Measurements from ENCODE around the gene ZNF724.
"Not testable (repeated sequence)": the region's sequence is repeated elsewhere in the genome, so short reads cannot be mapped to it uniquely, and the experiment has no call there.

Gene ZNF724

GRCh38 chr19:23249911-23250649, at the start of gene ZNF724:
Gene ZNF724, minus strand, starts transcription at chr19:23250394. Its CDS starts 152 bp downstream, at chr19:23250242.
- in situ Hi-C loops (cut with HindIII; ENCODE audit: low pct_ligation_motif_present, low pct_unique_long_range_greater_than_20kb, low sequenced_read_pairs) = no loop called here
- DNase-seq = peak; percentile 96

GRCh38 chr19:23294141-23294540, 43.9 kb upstream of the ZNF724 start:
- DNase-seq = no peak
- in situ Hi-C loops (cut with HindIII; ENCODE audit: low pct_ligation_motif_present, low pct_unique_long_range_greater_than_20kb, low sequenced_read_pairs) = no loop called here

- DNase-seq; in situ Hi-C loops (cut with HindIII; ENCODE audit: low pct_ligation_motif_present, low pct_unique_long_range_greater_than_20kb, low sequenced_read_pairs): not testable (repeated sequence)
These were observed 39.8 kb upstream of the ZNF724 start for GRCh38 chr19:23289966-23290365.

GRCh38 chr19:23287620-23288019, 37.4 kb upstream of the ZNF724 start:
- in situ Hi-C loops (cut with HindIII; ENCODE audit: low pct_ligation_motif_present, low pct_unique_long_range_greater_than_20kb, low sequenced_read_pairs) = no loop called here
- no peak for DNase-seq

- peak; percentile 8 for DNase-seq
- in situ Hi-C loops (cut with HindIII; ENCODE audit: low pct_ligation_motif_present, low pct_unique_long_range_greater_than_20kb, low sequenced_read_pairs) = no loop called here
These were observed 36.3 kb upstream of the ZNF724 start for GRCh38 chr19:23286477-23286876.

- in situ Hi-C loops (cut with HindIII; ENCODE audit: low pct_ligation_motif_present, low pct_unique_long_range_greater_than_20kb, low sequenced_read_pairs) = no loop called here
- no peak for DNase-seq
These were observed 35.8 kb upstream of the ZNF724 start for GRCh38 chr19:23285948-23286347.

GRCh38 chr19:23285326-23285725, 35.1 kb upstream of the ZNF724 start:
- in situ Hi-C loops (cut with HindIII; ENCODE audit: low pct_ligation_motif_present, low pct_unique_long_range_greater_than_20kb, low sequenced_read_pairs); DNase-seq: not testable (repeated sequence)

GRCh38 chr19:23283925-23284324, 33.7 kb upstream of the ZNF724 start:
- peak; percentile 39 for DNase-seq
- in situ Hi-C loops (cut with HindIII; ENCODE audit: low pct_ligation_motif_present, low pct_unique_long_range_greater_than_20kb, low sequenced_read_pairs) = no loop called here

GRCh38 chr19:23281663-23282276, 31.6 kb upstream of the ZNF724 start:
- in situ Hi-C loops (cut with HindIII; ENCODE audit: low pct_ligation_motif_present, low pct_unique_long_range_greater_than_20kb, low sequenced_read_pairs) = no loop called here

GRCh38 chr19:23278118-23278517, 27.9 kb upstream of the ZNF724 start:
- DNase-seq; in situ Hi-C loops (cut with HindIII; ENCODE audit: low pct_ligation_motif_present, low pct_unique_long_range_greater_than_20kb, low sequenced_read_pairs): not testable (repeated sequence)

More at GRCh38 chr19:23281663-23282276, 31.6 kb upstream of the ZNF724 start:
- no peak for DNase-seq

GRCh38 chr19:23273590-23274412, 23.6 kb upstream of the ZNF724 start:
- in situ Hi-C loops (cut with HindIII; ENCODE audit: low pct_ligation_motif_present, low pct_unique_long_range_greater_than_20kb, low sequenced_read_pairs) = no loop called here
- DNase-seq = peak; percentile 86

- in situ Hi-C loops (cut with HindIII; ENCODE audit: low pct_ligation_motif_present, low pct_unique_long_range_greater_than_20kb, low sequenced_read_pairs) = no loop called here
- DNase-seq = no peak
These were observed 22.9 kb upstream of the ZNF724 start for GRCh38 chr19:23273022-23273589.

GRCh38 chr19:23263870-23264590, 13.8 kb upstream of the ZNF724 start:
- in situ Hi-C loops (cut with HindIII; ENCODE audit: low pct_ligation_motif_present, low pct_unique_long_range_greater_than_20kb, low sequenced_read_pairs) = no loop called here
- no peak for DNase-seq

GRCh38 chr19:23263396-23263795, 13.2 kb upstream of the ZNF724 start:
- in situ Hi-C loops (cut with HindIII; ENCODE audit: low pct_ligation_motif_present, low pct_unique_long_range_greater_than_20kb, low sequenced_read_pairs) = no loop called here
- DNase-seq = no peak

GRCh38 chr19:23262920-23263319, 12.7 kb upstream of the ZNF724 start:
- DNase-seq = no peak
- in situ Hi-C loops (cut with HindIII; ENCODE audit: low pct_ligation_motif_present, low pct_unique_long_range_greater_than_20kb, low sequenced_read_pairs) = no loop called here

GRCh38 chr19:23261496-23262020, 11.4 kb upstream of the ZNF724 start:
- DNase-seq = no peak

GRCh38 chr19:23260956-23261355, 10.8 kb upstream of the ZNF724 start:
- no peak for DNase-seq
- in situ Hi-C loops (cut with HindIII; ENCODE audit: low pct_ligation_motif_present, low pct_unique_long_range_greater_than_20kb, low sequenced_read_pairs) = no loop called here

More at GRCh38 chr19:23261496-23262020, 11.4 kb upstream of the ZNF724 start:
- in situ Hi-C loops (cut with HindIII; ENCODE audit: low pct_ligation_motif_present, low pct_unique_long_range_greater_than_20kb, low sequenced_read_pairs) = no loop called here

GRCh38 chr19:23259961-23260360, 9.8 kb upstream of the ZNF724 start:
- no peak for DNase-seq
- in situ Hi-C loops (cut with HindIII; ENCODE audit: low pct_ligation_motif_present, low pct_unique_long_range_greater_than_20kb, low sequenced_read_pairs) = no loop called here

Measured in ACHN (cell line).